ENCODE measurements around the gene GATA5. TPM values are rescaled to one million over a fixed set of nuclear protein-coding genes. Genes with fewer than 3 reads are reported as not detected.

GATA5 gene
- total RNA-seq, 1 experiment from 2014 or later: not detected

GRCh38 chr20:62505337-62506045, 29.7 kb upstream of the GATA5 start:
- H3K9me3 Mint-ChIP-seq (ENCODE audit: low read depth, unreplicated experiment): peaks cover 8% of the 10 kb centered on the region
- CTCF ChIA-PET: interaction anchor here (1.6 kb wide), 1 partner anchor 111 kb away, joined by 4 read pairs; no protein-coding TSS in a partner anchor
- H3K36me3 Mint-ChIP-seq (ENCODE audit: insufficient read depth, unreplicated experiment): peaks cover 3% of the 10 kb centered on the region
- H3K4me3 Mint-ChIP-seq (ENCODE audit: low read depth, unreplicated experiment): no peak overlapping the region
- intact Hi-C loops (cut with micrococcal nuclease; ENCODE audit: unreplicated experiment): no loop called here
- no peak overlapping the region for H3K27ac Mint-ChIP-seq (ENCODE audit: unreplicated experiment)
- no peak for DNase-seq
- peaks cover 15% of the 10 kb centered on the region for H3K4me1 Mint-ChIP-seq (ENCODE audit: low read depth, unreplicated experiment)
- peaks cover 16% of the 10 kb centered on the region for H3K27me3 Mint-ChIP-seq (ENCODE audit: unreplicated experiment)
- BruUV-seq (replicated peaks): no TSS peak
- TF ChIP-seq, protein P1, sequence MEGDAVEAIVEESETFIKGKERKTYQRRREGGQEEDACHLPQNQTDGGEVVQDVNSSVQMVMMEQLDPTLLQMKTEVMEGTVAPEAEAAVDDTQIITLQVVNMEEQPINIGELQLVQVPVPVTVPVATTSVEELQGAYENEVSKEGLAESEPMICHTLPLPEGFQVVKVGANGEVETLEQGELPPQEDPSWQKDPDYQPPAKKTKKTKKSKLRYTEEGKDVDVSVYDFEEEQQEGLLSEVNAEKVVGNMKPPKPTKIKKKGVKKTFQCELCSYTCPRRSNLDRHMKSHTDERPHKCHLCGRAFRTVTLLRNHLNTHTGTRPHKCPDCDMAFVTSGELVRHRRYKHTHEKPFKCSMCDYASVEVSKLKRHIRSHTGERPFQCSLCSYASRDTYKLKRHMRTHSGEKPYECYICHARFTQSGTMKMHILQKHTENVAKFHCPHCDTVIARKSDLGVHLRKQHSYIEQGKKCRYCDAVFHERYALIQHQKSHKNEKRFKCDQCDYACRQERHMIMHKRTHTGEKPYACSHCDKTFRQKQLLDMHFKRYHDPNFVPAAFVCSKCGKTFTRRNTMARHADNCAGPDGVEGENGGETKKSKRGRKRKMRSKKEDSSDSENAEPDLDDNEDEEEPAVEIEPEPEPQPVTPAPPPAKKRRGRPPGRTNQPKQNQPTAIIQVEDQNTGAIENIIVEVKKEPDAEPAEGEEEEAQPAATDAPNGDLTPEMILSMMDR (IDR thresholded peaks at IDR 0.05; ENCODE audit: unreplicated experiment): no peak

- Mint-ChIP-seq H3K36me3 (ENCODE audit: insufficient read depth, unreplicated experiment) (peaks cover 10% of the 10 kb centered on the region), H3K9me3 (ENCODE audit: low read depth, unreplicated experiment) (peaks cover 8% of the 10 kb centered on the region), H3K4me3 (ENCODE audit: low read depth, unreplicated experiment) (no peak overlapping the region), H3K27me3 (ENCODE audit: unreplicated experiment) (peaks cover 16% of the 10 kb centered on the region), H3K4me1 (ENCODE audit: low read depth, unreplicated experiment) (peaks cover 20% of the 10 kb centered on the region), H3K27ac (ENCODE audit: unreplicated experiment) (no peak overlapping the region)
- DNase-seq: no peak
- no TSS peak for BruUV-seq (replicated peaks)
- intact Hi-C loops (cut with micrococcal nuclease; ENCODE audit: unreplicated experiment): loop anchor here (5.0 kb wide), 2 partner anchors 113 to 288 kb away; no protein-coding TSS in a partner anchor
- CTCF ChIA-PET: no interaction called here
- TF ChIP-seq, protein P1 (IDR thresholded peaks at IDR 0.05; ENCODE audit: unreplicated experiment): no peak
These were observed 28.5 kb upstream of the GATA5 start for GRCh38 chr20:62504323-62504722.

GRCh38 chr20:62503401-62504178, 27.8 kb upstream of the GATA5 start:
- intact Hi-C loops (cut with micrococcal nuclease; ENCODE audit: unreplicated experiment): loop anchor here (5.0 kb wide), 2 partner anchors 114 to 289 kb away; no protein-coding TSS in a partner anchor
- no TSS peak for BruUV-seq (replicated peaks)
- TF ChIP-seq, protein P1 (IDR thresholded peaks at IDR 0.05; ENCODE audit: unreplicated experiment): no peak
- Mint-ChIP-seq H3K27me3 (ENCODE audit: unreplicated experiment) (peaks cover 16% of the 10 kb centered on the region), H3K27ac (ENCODE audit: unreplicated experiment) (no peak overlapping the region), H3K9me3 (ENCODE audit: low read depth, unreplicated experiment) (peaks cover 8% of the 10 kb centered on the region), H3K4me1 (ENCODE audit: low read depth, unreplicated experiment) (peaks cover 20% of the 10 kb centered on the region), H3K4me3 (ENCODE audit: low read depth, unreplicated experiment) (no peak overlapping the region), H3K36me3 (ENCODE audit: insufficient read depth, unreplicated experiment) (peaks cover 10% of the 10 kb centered on the region)
- CTCF ChIA-PET: no interaction called here
- no peak for DNase-seq

- Mint-ChIP-seq H3K27ac (ENCODE audit: unreplicated experiment) (no peak overlapping the region), H3K4me3 (ENCODE audit: low read depth, unreplicated experiment) (no peak overlapping the region), H3K27me3 (ENCODE audit: unreplicated experiment) (peaks cover 16% of the 10 kb centered on the region), H3K9me3 (ENCODE audit: low read depth, unreplicated experiment) (peaks cover 8% of the 10 kb centered on the region), H3K36me3 (ENCODE audit: insufficient read depth, unreplicated experiment) (peaks cover 10% of the 10 kb centered on the region), H3K4me1 (ENCODE audit: low read depth, unreplicated experiment) (peaks cover 20% of the 10 kb centered on the region)
- TF ChIP-seq, protein P1 (IDR thresholded peaks at IDR 0.05; ENCODE audit: unreplicated experiment): no peak
- CTCF ChIA-PET: interaction anchor here (1.5 kb wide), 1 partner anchor 292 kb away, joined by 3 read pairs; no protein-coding TSS in a partner anchor
- intact Hi-C loops (cut with micrococcal nuclease; ENCODE audit: unreplicated experiment): loop anchor here (5.0 kb wide), 2 partner anchors 115 to 290 kb away; no protein-coding TSS in a partner anchor
- no peak for DNase-seq
- BruUV-seq (replicated peaks): no TSS peak
These were observed 26.8 kb upstream of the GATA5 start for GRCh38 chr20:62502496-62503095.
